ENCODE measurements around the gene RIOK1.

The RIOK1 gene

GRCh38 chr6:7401075-7401474, 11.5 kb downstream of the RIOK1 start:
- TF ChIP-seq TAF1 (IDR thresholded peaks at IDR 0.05; ENCODE audit: borderline replicate concordance, insufficient read depth, low read length) (no peak), SIN3A (IDR thresholded peaks at IDR 0.05; ENCODE audit: borderline replicate concordance, insufficient read depth, low read length) (no peak), POLR2AphosphoS5 (IDR thresholded peaks at IDR 0.05; ENCODE audit: low read depth, low read length) (no peak), FOXP2 (optimal IDR thresholded peaks at IDR 0.05; ENCODE audit: borderline replicate concordance, extremely low read depth, extremely low read length, insufficient read depth) (no peak), REST (IDR thresholded peaks at IDR 0.05; ENCODE audit: insufficient read depth in 1 of 2, low read depth in 2 of 2, low read length in 2 of 2) (no peak)

- TF ChIP-seq SIN3A (IDR thresholded peaks at IDR 0.05; ENCODE audit: borderline replicate concordance, insufficient read depth, low read length), result no peak
- no peak for TF ChIP-seq REST (IDR thresholded peaks at IDR 0.05; ENCODE audit: insufficient read depth in 1 of 2, low read depth in 2 of 2, low read length in 2 of 2)
- TF ChIP-seq FOXP2 (optimal IDR thresholded peaks at IDR 0.05; ENCODE audit: borderline replicate concordance, extremely low read depth, extremely low read length, insufficient read depth), result no peak
- TF ChIP-seq POLR2AphosphoS5 (IDR thresholded peaks at IDR 0.05; ENCODE audit: low read depth, low read length), result no peak
- TF ChIP-seq TAF1 (IDR thresholded peaks at IDR 0.05; ENCODE audit: borderline replicate concordance, insufficient read depth, low read length), result no peak
These were observed 13.1 kb downstream of the RIOK1 start for GRCh38 chr6:7402716-7403115.

- TF ChIP-seq TAF1 (IDR thresholded peaks at IDR 0.05; ENCODE audit: borderline replicate concordance, insufficient read depth, low read length) (no peak), POLR2AphosphoS5 (IDR thresholded peaks at IDR 0.05; ENCODE audit: low read depth, low read length) (no peak)
These were observed 14.9 kb downstream of the RIOK1 start for GRCh38 chr6:7404546-7404945.

- TF ChIP-seq REST (IDR thresholded peaks at IDR 0.05; ENCODE audit: insufficient read depth in 1 of 2, low read depth in 2 of 2, low read length in 2 of 2) (no peak), POLR2AphosphoS5 (IDR thresholded peaks at IDR 0.05; ENCODE audit: low read depth, low read length) (no peak), TAF1 (IDR thresholded peaks at IDR 0.05; ENCODE audit: borderline replicate concordance, insufficient read depth, low read length) (no peak), FOXP2 (optimal IDR thresholded peaks at IDR 0.05; ENCODE audit: borderline replicate concordance, extremely low read depth, extremely low read length, insufficient read depth) (no peak), SIN3A (IDR thresholded peaks at IDR 0.05; ENCODE audit: borderline replicate concordance, insufficient read depth, low read length) (no peak)
These were observed 17.1 kb downstream of the RIOK1 start for GRCh38 chr6:7406743-7407142.

- no peak for TF ChIP-seq FOXP2 (optimal IDR thresholded peaks at IDR 0.05; ENCODE audit: borderline replicate concordance, extremely low read depth, extremely low read length, insufficient read depth)
- TF ChIP-seq TAF1 (IDR thresholded peaks at IDR 0.05; ENCODE audit: borderline replicate concordance, insufficient read depth, low read length), result no peak
- TF ChIP-seq REST (IDR thresholded peaks at IDR 0.05; ENCODE audit: insufficient read depth in 1 of 2, low read depth in 2 of 2, low read length in 2 of 2), result no peak
- TF ChIP-seq POLR2AphosphoS5 (IDR thresholded peaks at IDR 0.05; ENCODE audit: low read depth, low read length), result no peak
- TF ChIP-seq SIN3A (IDR thresholded peaks at IDR 0.05; ENCODE audit: borderline replicate concordance, insufficient read depth, low read length), result no peak
These were observed 20.1 kb downstream of the RIOK1 start for GRCh38 chr6:7409740-7410139.
